H4 (cell line): ENCODE measurements around the gene ATP9A. TPM values are rescaled to one million over a fixed set of nuclear protein-coding genes. Genes with fewer than 3 reads are reported as not detected.
"Not testable (repeated sequence)": the region's sequence is repeated elsewhere in the genome, so short reads cannot be mapped to it uniquely, and the experiment has no call there.

Experiments used
- DNase-seq: peaks from one replicate; pipeline ENCODE4 v3.0.0-alpha.2; 2015; ENCODE audit warnings: low spot score
- total RNA-seq: library from RNA; depleted of rRNA; stranded (reverse); fragments of >200 nt; shearing (Covaris generic); gene quantifications from 2 replicates; pipeline ENCODE4 v1.2.3, GENCODE V29; 2014

The ATP9A gene
- total RNA-seq, 1 experiment from 2014 or later, result 4.1 TPM

GRCh38 chr20:51659491-51660050, 108.6 kb downstream of the ATP9A start:
- no peak for DNase-seq

DNA sequence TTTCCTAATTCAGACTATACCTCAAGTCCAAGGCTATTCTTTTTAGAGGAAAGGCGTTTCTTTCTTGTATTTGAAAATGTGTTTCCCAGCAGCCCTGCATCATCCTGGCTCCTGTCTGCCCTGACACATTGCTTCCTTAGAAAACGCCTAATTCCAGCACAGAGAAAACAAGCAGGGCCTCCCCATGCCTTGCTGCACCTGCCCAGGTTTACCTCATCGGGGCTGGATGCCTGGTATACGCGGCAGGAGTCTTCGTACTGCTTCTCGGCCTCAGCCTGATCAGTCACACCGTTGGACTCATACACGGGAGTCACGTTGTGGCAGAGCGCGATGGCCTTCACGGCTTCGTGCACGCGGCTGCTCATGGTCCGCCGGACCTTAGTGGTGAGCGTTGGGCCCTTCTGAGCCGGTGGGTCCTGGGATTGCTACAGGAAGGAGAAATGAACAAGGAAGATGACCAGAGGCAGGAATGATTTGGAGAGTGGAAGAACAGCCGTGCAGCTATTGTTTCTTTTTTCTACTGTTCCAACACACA, 111.4 kb downstream of the ATP9A start:
- DNase-seq, result no peak

DNA sequence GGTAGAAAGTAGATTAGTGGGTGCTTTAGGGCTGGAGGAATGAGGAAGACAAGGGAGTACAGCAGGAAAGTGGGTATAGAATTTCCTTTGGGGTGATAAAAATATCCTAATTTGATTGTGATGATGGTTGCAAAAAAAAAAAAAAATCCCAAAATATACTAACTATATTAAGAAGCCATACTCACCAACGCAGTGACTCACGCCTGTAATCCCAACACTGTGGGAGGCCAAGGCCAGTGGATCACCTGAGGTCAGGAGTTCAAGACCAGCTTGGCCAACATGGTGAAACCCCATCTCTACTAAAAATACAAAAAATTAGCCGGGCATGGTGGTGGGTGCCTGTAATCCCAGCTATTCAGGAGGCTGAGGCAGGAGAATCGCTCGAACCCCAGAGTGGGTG, 112.1 kb downstream of the ATP9A start:
- not testable (repeated sequence) for DNase-seq

DNA sequence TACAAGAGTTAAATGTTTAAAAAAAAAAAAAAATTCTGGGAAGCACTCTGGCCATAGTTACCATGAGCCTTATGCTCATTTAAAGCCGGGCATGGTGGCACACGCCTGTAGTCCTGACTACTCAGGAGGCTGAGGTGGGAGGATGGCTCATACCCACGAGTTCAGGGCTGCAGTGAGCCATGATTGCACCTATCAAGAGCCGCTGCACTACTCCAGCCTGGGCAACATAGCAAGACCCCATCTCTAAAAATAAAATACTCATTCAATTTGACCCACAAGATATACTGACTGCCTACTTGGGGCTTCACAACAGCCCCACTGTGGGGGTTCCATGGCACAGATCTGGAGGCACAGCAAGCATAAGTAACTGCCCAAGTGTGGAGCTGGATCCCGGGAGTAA, 113.7 kb downstream of the ATP9A start:
- no peak for DNase-seq

DNA sequence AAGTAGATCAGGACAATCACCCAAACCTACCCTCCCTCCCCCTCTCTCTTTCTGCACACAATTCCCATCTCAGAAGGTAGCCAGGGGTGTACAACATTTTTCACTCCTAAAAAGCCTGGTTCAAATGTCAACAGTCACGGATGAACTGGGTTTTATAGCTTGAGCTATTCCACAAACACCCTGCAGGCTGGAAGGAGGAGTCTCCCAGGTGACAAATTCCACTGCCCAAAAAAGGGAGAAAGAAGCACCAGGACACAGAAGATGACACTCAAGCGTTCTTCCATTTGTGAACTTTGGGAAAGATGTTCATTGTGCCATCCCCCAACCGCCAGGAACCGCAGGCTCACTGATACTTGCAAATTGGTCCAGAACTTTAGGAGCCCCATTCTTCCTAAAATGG, 114.1 kb downstream of the ATP9A start:
- no peak for DNase-seq

DNA sequence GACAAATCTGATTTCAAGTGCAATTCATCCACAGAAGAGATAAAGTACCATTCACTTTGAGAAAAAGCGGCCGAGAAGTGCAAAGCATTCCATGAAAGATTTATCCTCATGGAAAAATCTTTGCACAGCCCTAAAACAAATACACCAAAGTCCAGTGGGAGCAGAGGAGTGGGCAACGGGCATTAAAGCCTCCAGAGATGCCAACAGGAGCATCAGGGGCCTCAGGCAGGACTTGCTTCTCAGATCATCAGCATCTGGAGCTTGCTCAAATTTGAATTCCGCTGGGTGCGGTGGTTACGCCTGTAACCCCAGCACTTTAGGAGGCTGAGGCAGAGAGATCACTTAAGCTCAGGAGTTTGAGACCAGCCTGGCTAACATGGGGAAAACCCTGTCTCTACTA, 115.0 kb downstream of the ATP9A start:
- DNase-seq, result no peak

GRCh38 chr20:51651921-51652549, 116.2 kb downstream of the ATP9A start:
- DNase-seq, result no peak

- peak; percentile 29 for DNase-seq
These were observed 117.5 kb downstream of the ATP9A start for GRCh38 chr20:51650685-51651134.

DNA sequence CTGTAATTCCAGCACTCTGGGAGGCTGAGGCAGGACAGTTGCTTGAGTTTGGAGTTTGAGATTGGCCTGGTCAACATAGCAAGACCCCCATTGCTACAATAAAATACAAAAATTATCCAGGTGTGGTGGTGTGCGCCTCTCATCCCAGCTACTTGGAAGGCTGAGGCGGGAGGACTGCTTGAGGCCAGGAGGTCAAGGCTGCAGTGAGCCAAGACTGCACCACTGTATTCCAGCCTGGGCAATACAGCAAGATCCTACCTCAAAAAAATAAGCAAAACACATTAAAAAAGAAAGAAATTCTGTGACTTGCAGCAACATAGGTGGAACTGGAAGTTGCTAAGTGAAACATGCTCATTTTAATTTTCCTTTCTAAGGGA, 119.6 kb downstream of the ATP9A start:
- no peak for DNase-seq

GRCh38 chr20:51647674-51648570, 120.3 kb downstream of the ATP9A start:
- DNase-seq, result no peak

GRCh38 chr20:51643810-51644209, 124.4 kb downstream of the ATP9A start:
- not testable (repeated sequence) for DNase-seq

DNA sequence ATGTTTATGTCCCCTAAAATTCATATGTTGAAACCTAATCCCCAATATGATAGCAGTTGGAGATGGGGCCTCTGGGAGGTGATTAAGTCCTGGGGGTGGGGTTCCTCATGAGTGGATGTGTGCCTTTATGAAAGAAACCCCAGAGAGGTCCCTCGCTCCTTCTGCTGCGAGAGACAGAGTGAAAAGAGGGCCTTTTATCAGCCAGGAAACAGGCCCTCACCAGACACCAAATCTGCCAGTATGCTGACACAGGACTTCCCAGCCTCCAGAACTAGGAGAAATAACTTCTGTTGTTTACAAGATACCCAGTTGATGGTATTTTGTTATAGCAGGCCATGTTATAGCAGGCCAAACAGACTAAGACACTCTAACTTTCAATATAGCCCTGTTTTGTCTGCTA, 124.8 kb downstream of the ATP9A start:
- no peak for DNase-seq

DNA sequence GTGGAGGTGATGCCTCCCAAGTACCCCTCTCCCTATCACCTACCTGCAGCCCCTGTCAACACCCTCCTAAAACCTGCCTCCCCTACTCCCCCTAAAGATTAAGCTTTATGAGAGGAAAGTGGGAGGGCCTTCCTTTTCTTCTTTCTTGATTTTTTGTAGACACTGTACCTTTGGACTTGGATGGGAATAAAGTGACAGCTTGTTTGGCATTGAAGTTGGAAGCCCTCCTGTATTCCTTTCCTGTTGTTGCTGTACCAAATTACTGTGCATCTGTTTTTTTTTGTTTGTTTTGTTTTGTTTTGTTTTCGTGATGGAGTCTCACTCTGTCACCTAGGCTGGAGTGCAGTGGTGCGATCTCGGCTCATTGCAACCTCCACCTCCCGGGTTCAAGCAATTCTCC, 126.3 kb downstream of the ATP9A start:
- DNase-seq, result no peak

DNA sequence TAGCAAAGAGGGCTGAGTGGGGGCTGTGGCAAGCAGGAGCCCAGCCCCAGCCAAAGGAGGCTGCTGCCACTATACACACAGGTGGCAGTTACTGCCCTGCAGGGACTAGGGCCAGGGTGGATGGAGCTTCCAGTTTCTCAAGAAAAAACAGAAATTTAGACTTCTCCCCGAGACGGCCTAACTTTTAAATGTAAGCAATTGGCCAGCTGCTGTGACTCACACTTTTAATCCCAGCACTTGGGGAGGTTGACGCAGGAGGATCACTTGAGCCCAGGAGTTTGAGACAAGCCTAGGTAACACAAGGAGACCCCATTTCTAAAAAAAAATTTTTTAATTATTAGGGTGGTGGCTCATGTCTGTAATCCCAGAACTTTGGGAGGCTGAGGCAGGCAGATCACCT, 127.4 kb downstream of the ATP9A start:
- peak; percentile 47 for DNase-seq

DNA sequence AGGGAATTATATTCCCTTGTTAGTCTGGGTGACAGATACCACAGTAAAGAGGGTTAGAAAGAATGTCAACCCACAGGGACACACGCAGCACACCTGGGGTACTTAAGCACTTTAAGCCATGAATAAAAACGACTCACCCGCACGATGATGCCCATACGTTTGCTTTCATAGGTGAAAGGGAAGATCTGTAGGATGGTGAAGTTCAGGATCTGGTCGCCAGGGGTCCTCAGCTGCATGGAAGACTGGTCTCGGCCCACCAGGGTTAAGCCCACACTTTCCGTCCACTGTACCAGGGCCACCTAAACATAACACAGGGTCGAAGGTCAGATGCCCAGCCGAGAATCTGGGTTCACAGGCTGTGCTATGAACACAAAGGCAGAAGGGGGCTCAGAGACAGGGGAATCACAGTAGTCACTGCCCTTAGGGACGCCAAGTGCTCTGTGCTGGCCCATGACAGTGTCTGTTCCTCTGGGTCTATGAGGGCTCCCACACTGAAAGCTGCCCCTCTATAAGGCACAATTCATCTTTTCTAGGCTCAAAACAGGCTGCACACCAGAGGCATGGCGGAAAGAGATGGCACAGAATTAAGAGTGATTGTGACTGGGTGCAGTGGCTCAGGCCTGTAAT, 128.9 kb downstream of the ATP9A start:
- peak; percentile 65 for DNase-seq

DNA sequence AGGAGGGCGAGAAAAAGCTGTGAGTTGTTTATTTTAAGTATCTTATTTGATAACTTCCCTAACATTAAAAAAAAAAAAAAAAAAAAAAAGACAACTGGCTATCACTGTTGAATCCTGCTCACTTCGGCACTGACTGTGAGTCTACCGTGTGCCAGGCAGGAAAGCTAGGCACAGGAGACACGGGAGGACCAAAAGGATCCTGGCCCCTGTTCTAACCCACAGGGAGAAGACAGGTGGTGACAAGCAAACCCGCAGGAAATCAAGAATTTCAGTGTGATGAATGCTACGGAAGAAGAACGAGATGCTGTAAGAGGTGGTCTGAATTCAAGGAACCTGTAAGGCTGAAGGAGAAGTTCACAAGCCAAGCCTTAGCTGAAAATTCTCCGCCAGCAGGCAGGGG, 130.9 kb downstream of the ATP9A start:
- no peak for DNase-seq

DNA sequence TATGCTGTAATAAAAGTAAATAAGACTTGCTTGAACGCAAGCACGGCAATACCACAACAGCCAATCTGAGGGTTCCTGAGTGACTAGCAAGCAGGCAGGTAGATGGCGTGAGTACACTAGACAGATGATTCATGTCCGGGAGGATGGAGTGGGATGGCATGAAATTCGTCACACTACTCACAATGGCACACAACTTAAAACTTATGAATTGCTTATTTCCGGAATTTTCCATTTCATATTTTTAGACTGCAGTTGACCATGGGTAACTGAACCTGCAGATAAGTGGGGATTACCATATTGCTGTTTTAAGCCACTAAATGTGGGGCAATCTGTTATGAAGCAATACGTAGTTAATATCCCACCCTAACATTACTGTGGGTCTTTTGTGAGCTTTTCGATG, 132.1 kb downstream of the ATP9A start:
- peak; percentile 53 for DNase-seq

GRCh38 chr20:51635680-51636079, 132.5 kb downstream of the ATP9A start:
- no peak for DNase-seq

GRCh38 chr20:51634877-51635276, 133.3 kb downstream of the ATP9A start:
- no peak for DNase-seq

- DNase-seq, result no peak
These were observed 133.9 kb downstream of the ATP9A start for GRCh38 chr20:51634257-51634656.

GRCh38 chr20:51633430-51633829, 134.8 kb downstream of the ATP9A start:
- DNase-seq, result no peak

DNA sequence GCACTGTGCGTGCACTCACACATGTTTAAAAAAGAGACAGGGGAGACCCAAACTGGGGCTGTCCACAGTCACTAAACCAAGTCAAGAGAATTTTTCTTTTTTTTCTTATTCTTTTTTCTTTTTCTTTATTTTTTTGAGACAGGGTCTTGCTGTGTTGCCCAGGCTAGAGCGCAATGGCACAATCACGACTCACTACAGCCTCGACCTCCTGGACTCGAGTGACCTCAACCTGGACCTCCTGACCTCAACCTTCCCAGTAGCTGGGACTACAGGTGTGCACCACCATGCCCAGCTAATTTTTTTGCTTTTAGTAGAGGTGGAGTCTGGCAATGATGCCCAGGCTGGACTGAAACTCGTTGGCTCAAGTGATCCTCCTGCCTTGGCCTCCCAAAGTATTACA, 136.2 kb downstream of the ATP9A start:
- DNase-seq, result no peak
